HG02943 (cell line): ENCODE results near the gene MYLIP.

Experiments
- ATAC-seq: cut with Tn5 transposase; IDR thresholded peaks from one replicate; pipeline ENCODE4 v1.9.1; 2021; ENCODE audit warnings: mild to moderate bottlenecking, low read depth, moderate library complexity; ENCODE audit not compliant: unreplicated experiment

The MYLIP gene

DNA sequence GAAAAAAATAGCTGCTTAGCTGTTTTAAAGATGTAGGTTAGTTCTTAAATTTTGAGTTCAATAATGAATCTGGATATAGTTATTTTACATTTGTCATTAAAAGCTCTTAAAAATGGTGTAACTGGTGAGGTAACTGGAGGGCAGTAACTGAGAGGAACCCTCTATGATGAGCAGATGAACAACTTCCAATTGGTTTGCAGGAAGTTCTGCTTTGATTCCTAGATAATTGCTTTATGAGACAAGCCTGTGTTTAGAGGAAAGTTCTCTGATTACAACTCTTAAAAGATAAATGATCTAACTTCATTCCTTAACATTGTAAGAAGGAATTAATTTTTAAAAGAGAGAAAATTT lies 8.5 kb downstream of the MYLIP start:
- no peak for ATAC-seq

DNA sequence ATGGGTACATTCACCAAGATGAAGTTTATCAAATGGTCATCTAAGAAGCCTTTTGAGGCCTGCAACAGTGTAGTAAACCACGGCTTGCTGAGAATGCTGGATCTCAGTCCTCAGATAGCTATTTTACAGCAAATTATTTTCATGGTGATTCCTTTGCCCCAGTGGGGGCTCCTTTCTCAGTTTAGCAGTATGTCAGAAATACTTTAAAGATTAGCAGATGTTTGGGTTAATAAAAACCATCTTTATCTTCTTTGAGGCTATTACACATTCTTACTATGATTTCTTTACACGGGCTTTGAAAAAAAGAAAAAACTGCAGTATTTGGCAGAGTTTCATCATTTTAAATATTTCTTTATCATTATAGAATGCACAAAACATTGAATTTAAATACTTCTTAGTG lies 10.7 kb downstream of the MYLIP start:
- ATAC-seq: no peak

DNA sequence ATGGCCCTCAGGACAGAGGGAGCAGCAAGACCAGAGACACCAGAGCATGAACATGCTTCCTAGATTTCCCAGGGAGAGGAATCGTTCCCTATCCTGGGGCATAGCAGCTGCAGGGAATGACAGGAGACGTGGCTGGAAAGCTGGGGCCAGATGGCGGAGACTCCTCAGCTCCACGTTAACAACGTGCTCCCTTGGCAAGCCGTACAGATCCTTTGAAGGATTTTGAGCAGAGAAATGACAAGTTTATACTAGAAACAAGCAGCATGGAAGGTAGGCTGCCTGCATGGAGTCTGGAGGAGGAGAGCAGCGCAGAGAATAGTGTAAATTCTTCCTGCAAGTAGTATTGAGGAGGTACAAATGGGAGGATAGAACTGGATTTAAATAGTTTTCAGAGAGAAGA lies 11.7 kb downstream of the MYLIP start:
- no peak for ATAC-seq

DNA sequence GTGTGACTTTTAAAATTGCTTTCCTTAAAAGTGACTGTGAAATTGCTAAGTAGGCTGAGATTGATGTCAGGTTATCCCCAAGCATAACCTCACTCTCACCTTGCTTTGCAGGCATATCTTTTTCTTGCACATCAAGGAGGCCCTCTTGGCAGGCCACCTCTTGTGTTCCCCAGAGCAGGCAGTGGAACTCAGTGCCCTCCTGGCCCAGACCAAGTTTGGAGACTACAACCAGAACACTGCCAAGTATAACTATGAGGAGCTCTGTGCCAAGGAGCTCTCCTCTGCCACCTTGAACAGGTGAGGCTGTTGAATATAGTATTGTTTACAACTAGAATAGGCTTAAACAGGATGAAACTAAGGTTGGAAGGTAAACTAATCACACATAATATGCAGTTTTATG lies 12.6 kb downstream of the MYLIP start:
- ATAC-seq: no peak

DNA sequence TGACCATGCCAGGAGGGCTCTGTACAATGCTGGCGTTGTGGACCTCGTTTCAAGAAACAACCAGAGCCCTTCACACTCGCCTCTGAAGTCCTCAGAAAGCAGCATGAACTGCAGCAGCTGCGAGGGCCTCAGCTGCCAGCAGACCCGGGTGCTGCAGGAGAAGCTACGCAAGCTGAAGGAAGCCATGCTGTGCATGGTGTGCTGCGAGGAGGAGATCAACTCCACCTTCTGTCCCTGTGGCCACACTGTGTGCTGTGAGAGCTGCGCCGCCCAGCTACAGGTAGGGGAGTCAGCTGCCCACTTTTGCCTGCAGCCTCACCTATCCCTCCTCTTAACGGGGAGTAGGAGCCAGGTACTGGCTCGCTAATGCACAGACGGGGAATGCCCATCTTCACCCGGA lies 16.2 kb downstream of the MYLIP start:
- no peak for ATAC-seq

DNA sequence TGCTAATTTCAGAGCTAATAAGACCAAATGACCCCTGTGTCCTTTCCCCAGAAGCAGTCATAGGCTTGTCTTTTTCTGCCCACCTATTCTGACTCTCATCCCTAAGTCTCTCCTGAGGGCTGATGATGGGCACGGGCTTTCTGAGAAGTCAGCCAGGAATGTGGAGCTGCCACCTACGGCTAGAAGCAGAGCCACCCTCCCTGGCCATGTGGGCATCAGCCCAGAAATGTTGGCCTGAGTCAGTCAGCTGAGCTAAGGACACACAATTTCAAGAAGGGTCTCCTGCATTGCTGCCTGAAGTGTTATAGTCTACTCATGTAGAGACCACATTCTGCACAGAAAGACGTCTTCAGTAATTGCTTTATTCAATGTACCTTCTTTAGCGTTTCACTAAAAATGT lies 17.1 kb downstream of the MYLIP start:
- ATAC-seq: no peak

DNA sequence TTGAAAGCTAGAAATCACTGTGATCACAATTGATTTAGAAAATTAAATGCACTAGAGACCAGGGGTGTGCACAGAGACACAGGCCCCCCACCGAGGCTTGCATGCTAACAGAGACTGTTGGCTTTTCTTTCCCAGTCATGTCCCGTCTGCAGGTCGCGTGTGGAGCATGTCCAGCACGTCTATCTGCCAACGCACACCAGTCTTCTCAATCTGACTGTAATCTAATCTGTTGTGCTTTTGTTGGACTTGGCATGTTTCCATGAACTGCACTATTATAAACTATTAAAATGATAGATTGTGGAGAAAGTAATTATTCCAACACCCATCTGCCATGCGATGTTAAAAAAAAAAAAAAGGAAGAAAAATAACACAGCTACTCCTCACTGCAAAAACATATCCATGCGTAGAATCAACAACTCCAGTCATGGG lies 17.7 kb downstream of the MYLIP start:
- no peak for ATAC-seq

DNA sequence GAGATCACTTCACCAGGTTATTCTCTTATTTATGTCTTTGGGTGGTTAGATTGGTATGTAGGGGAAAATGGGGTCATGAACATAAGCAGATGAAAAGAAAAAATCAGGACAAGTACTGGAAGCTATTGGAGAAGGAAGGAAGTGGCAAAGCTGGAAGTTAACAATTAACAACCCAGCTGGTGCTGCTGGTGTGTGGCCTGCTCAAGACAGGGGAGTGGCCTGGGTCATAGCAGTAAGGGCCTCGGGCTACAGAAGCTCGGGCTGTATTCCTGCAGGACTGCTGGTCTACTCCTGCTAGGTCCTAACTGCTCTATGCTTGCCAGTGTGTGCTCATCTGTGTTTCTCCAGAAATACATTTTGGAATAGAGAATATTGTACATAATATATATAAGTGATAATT lies 19.6 kb downstream of the MYLIP start:
- ATAC-seq: no peak

DNA sequence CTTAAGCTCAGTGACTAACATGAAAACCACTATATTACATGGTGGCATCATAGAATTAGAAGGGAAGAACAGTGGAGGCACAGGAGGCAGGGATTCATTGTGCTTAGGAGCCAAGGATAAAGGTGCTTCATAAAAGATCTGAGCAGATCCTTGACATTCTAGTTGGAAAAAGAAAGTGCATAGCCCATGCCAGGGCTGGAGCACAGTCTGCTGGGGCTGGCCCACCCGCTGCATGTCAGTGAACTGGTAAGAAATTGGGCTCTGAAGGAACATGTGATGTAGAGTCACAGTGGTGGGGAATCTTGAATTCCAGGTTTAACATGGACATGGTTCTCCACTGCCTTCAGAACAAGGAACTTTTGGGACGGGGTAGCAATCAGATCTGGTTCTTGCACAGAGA lies 20.4 kb downstream of the MYLIP start:
- no peak for ATAC-seq

DNA sequence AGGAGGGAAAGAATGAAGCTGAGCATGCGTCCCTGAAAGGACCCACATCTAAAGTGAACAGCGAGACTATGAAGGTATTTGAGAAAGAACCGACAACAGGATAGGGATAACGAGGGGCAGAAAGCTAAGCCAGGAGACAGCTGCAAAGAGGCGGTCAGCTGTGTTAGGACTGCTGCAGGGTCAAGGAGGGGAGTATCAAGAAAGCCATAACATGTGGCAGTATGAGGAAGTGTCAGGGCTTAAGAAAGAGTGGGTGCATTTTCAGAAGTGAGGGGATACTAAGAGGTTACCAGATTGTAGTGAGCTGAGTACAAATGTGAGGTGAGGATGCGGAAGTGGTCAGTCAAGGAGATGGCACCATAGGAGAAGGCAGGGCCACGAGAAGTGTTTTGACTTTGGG lies 21.2 kb downstream of the MYLIP start:
- no peak for ATAC-seq

DNA sequence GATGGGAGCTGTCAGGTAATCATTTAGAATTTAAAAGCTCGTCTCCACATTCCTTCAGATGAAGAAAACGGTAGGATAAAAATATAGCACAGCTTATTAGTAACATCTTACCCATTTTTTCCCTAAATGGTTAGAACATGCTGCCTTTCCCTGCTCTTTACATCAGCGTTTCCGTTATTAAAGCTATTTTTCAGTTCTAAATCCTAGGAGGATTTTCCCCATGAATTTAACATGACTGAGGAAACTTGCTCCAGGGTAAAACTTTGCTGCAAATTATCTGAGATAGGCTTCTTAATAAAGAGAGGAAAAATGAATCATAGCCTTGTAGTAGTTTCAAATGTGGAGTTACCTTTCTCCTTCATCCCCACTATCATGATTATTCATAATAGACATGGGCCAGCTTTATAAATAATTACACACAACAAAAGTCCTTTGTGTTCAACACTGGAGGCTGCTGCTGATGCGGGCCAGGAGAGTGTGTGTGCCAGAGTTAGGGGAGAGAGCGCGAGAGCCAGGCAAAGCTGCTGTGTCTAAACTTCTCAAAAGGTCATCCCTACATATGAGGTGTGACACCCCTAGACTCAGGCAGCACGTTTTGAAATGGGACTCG lies 24.4 kb downstream of the MYLIP start:
- ATAC-seq: no peak

DNA sequence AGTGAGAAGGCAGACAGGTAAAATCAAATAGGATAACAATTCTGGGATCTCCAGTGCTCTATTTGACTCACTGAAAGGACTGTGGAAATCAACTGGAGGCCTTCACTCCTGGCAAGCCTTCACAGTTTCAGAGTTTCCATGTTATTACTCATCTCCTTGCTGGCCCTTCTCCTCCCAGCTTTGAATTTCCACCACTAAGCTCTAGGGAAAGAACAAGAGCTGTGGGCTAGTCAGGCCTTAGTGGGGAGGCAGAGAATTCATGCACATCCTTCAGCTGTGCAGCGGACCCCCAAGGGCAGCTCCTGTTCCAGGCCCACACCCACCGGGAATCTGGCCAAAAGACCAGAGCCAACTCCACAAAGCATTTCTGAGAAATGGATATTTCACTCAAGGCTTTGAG lies 26.0 kb downstream of the MYLIP start:
- no peak for ATAC-seq

DNA sequence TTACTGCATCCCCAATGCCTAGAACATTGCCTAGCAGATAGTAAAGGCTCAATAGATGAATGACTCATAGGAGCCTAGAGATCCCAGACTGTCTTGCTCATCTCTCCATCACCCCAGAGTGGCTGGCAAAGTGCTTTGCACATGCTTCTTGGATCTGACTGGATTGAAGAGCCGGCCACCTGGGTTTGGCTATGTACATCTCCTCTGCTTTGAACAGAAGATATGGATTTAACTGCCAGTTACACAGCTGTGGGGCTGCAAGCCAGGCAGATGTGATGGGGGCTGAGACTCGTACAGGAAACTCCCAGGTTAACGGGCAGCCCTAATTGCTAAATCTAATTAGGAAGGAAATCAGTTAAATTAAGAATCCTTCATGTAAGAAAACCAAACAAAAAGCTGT lies 28.6 kb downstream of the MYLIP start:
- no peak for ATAC-seq

DNA sequence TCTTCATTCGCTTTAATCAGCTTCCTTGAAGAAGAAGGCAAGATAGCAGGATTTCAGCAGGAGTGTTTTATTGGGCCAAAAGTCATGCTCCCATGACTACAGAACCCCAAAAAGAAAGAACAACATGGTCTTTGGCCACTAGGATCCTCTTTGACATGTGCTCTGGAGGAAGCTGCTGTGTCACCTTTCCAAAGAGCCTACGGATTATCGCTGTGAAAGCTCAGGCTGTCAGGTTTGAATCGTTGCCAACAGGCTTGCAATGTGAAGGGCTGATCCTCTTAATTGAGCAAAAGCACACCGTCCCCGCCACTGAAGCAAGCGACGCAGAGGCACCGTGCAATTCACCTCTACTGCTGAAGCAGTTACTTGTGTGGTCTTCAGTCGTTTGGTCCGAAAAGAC lies 29.0 kb downstream of the MYLIP start:
- no peak for ATAC-seq

DNA sequence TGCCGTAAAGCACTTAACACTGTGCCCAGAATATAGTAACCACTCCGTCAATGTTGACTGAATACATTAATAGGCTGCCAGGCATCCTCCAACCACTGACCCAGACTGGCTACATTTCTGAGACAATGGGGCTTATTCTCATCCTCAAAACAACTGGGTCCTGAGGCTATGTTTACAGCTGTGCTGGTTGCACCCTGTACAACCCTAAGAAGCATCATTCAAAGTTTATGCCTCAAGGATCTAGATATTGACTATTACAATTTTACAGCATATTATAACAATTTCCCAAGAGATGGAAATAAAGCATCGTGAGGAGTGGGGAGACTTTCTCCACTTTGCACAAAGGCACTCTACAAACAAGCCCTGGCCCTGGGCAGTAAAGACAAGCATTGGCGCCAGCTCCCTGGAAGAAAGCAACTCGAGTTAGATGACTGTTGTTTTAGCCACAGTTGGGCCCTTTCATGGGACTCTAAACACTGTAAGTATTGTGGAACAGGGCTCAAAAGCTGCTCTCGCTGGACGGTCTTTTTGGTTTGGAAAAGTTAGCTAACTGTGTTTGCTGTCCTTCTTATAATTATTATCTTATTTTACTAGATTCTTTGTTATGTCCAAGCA lies 30.2 kb downstream of the MYLIP start:
- no peak for ATAC-seq

DNA sequence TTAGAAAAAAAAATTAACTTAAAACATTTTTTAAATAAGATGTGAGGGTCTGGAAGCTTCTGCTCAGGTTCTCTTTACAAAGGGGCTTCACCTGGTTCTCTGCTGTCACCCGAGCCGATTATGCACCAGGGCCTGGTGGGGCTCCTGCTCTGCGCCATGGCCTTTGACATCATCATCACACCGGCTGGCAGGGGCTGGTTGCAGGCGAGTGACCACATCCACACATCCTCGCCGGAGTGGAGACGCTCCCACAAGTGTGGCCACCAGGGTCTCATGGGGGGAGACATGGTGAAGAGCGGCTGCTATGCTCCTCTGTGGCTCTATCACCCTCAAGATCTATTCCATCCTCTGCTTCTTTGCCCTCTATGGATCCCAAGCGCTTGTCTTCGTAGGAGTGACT lies 31.9 kb downstream of the MYLIP start:
- ATAC-seq: no peak

DNA sequence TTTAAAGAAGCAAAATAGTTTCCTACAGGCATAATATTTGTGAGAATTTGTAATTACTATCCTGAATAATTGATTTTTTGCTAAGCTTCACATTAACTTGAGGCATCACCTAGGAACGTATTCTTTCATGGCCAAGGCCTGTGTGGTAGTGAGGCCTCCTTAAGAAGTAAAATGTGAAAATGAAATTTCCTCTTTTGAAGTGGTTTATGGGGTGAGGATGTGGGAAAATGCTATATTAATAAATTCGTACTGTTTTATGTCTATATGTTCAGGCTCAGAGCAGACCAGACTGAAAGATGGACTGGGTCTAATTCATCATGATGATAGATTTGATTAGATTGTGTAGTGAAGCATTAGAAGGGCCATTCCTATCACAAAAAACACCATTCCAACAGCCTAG lies 33.1 kb downstream of the MYLIP start:
- ATAC-seq: no peak

DNA sequence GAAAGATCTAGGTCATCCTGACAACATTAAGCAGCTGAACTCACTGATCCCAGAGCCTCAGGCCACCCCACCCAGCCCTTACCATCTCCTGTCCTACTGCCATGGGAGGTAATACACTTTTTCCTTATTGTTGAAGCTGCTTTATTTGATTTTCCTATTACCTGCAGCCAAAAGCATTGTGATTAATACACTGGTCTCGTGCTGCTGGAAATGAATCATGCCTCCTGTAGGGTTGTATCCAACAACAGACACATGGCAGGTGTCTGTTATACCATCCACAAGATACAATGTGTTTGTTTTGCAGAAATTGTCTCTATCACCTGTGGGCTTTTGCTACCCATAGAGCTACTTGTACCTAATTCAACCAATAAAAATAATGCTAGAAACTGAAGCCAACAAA lies 34.2 kb downstream of the MYLIP start:
- no peak for ATAC-seq

DNA sequence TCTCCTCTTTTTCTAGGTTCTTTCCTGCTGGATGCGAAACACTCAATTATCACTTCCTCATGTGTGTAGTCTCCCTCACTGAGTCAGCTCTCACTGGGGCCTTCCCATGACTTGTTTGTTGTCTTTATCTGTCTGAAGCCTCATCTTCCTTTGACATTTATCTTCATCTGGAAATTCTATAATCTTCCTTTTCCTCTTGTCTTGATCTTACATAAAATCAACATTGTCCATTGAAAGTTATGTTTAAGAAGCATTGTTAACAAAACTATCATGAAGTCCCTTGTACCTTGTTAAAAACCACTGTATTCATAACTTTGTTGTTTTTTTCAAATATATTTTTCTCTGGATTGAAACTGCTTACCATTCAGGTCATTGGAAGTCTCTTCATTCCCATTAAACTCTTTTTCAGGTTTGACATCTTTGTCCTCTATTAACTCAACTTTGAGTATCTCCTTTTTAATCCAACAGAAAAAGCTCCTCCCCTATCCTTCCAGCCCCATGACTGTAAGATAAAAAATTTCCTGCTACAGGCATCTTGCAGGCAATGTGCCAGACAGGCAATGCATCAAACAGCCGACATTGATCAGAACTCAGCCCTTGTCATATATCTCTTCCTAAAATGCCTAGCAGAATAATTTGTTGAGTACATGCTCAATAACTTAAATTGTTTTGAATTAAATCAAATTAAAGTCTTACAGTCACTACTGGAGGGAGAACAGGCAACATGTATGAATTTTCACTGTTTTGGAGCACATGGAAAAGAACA lies 34.8 kb downstream of the MYLIP start:
- no peak for ATAC-seq

DNA sequence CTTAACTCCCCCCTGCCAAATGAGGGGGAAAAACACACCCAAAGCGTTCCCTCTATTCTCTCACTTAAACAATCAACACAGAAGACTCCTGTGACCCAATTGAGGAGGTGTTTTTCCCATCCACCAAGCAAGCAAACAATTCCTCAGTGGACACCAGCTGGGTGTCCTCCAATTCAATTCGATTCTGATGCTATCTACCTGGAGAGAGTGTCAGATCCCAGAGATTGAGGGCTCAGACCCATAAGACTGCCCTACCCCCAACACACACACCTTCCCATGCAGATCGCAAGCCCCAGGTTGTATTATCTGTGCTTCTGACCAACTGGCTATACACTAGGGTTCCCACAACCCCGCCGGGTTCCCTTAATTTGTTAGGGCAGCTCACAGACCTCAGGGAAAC lies 36.8 kb downstream of the MYLIP start:
- no peak for ATAC-seq

DNA sequence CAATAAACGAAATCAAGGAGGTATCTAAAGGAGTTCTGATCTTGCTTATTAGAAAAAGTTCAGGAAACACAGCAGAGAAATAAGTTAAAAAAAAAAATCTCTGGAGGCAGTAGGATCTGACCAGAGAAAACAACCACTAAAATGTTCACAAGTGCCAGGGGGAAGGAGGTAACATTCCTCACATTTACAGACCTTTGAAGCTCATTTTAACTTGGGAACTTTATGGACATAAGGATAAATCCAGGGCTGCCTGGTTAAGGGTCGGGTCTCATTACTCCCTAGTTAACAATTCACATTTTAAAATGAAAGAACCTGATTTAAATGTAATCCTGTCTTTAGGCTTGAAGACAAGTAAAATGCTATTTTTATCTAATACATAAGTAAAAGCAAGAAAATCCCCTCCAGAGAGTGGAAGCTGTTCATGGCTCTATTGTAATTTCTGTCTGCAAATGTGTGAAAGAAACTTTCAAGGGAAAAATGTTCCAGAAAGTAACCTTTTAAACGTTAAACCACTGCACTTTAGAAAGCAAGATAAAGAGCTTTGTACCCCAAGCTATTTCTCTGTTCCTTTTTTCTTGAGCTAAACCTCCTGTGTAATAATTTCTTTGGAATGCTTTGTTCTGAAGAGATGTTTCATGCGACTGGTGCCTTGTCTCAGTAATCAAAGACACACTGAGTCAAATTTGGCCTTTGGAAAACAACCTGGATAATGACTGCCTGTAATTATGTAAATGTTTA lies 38.2 kb downstream of the MYLIP start:
- no peak for ATAC-seq

DNA sequence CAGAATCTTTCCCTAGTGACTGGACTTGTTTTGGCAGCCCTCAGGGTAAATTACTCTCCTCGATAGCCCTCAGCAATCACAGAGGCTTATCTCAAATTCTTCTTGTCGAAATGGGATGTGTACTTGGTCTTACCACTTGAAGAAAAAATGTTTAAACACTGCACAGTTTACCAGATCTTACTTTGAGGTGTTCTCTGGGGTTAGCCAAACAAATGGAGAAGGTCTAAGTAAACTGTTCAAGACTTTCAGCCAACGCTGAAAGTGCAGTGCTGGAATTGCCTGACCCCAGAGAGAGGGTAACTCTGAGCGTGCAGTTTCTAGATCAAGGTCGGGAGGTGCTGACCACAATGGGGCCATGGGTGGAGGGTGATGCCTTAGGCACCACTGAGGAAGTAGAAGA lies 39.2 kb downstream of the MYLIP start:
- ATAC-seq: no peak
